Left renal cortex interstitium (tissue), 4 donors: Measurements from ENCODE around the gene DENND6B. TPM values are rescaled to one million over a fixed set of nuclear protein-coding genes. Genes with fewer than 3 reads are reported as not detected.

Source experiments
- DNase-seq, 4 donors: peaks; one replicate each; pipeline ENCODE4 v3.0.0-alpha.2; 2013; ENCODE audit warnings: low read depth in 4 of 4, low spot score in 2 of 4, missing footprints in 1 of 4
- polyA plus RNA-seq, 4 donors: library from polyadenylated mRNA; unstranded; fragments of 120-200 nt; gene quantifications; one replicate each; pipeline ENCODE4 v1.2.1, GENCODE V29; 2013; ENCODE audit not compliant: insufficient read length in 4 of 4

DENND6B gene
- polyA plus RNA-seq, 4 donors, result 10.1 to 19.9 (median 16.0) TPM

- DNase-seq, result no peak
These were observed 21.4 kb downstream of the DENND6B start for GRCh38 chr22:50305393-50305922.

DNA sequence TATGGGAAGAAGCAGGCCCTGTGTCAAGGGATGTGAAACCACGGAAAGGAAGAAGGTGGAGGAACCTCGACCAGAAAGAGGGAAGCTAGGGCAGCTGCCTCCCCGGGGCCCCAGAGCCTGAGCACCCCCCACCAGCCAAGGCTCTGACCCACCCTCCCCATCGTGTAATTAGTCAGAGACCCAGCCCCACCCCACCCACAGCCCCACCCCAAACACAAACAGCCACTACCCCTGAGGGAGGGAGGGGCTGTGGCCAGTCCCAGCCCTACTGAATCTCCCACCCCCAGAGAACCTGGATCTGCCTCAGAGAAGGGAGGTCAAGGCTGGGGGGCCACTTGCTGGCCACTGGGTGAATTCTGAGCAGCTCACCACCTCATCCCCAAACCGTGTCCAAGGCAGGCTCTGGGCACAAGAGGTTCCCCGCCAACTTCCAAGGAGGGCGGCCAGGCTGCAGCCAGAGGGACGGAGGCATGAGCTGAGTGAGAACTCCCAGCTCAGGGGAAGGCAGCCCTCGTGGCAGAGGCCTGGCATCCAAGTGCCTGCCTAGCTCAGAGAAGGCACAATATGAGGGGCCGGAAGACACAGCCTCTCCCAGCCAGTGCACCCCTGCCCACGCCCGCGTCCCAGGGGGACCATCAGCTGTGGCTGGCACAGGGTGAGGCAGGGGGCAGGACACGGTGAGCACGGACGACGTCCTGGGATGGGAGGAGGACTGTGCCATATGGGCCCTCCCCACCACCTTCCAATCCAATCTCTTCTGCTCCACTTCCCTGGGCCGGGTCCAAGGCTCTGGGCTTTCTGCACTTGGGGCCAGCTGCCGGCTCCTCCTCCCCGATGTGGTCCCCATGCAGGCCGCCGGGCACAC lies 22.1 kb downstream of the DENND6B start:
- no peak for DNase-seq

DNA sequence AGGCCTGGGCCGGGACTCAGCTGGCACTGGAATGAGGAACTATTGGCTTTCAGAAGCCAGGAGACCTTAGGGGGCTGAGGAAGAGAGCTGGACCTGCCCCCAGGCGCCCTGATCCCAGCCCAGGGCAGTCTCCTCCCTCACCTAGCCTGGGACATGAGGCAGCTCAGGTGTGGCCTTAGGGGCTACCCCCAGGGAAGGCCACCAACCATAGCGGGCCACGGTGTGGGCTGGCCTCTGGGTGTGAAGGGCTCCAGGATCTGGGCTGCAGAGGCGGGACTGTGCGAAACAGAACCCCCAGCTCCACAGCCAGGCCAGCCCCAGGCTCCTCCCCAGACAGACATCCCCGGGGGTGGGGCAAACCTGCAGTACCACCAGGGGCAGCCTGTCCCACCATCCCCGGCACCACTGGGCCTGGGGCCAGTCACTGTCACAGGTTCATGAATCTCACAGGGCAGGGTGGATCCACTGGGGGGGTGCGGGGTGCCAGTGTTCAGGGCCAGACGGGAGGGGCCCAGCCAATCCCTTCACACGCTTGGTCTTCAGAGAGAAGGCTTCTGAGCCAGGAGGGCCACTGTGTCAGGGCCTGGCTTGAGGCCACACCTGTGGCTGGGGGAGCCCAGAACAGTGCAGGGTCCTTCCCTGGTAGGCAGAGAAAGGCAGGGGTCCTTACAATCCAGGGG lies 22.8 kb downstream of the DENND6B start:
- DNase-seq, result no peak

DNA sequence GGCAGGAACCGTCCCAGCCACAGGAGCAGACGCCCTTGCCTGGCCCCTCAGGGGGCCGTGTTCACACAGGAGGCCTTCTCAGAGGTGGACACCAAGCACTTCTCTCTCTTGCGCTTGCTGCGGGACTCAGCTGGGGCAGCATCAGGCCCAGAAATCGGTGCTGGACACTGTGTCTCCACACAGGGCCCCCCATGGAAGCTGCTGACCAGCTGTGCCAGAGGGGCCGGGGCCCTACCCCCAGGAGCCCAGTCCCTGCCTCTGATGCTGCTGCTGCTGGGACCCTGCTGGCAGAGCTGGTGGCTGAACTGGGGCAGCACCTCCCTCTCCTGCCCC lies 23.3 kb downstream of the DENND6B start:
- no peak for DNase-seq

DNA sequence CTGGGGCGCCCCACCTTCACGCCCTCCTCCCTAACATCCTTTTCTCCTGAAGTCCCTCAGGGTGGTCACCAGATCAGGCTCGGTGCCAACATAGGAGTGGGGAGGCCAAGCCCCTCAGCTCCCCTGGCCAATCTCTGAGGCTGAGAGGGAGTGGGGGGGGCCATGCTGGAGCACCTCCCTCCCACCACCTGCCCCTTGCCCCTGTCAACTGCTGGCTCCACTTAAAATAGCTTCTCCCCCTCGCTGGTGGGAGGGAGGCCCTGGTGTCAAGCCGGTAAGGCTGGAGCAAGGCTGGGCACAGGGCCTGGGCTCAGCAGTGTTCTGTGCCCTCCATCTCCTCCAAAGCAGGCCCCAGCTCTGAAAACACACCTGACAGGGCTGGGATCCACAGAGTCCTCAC lies 24.2 kb downstream of the DENND6B start:
- no peak for DNase-seq

DNA sequence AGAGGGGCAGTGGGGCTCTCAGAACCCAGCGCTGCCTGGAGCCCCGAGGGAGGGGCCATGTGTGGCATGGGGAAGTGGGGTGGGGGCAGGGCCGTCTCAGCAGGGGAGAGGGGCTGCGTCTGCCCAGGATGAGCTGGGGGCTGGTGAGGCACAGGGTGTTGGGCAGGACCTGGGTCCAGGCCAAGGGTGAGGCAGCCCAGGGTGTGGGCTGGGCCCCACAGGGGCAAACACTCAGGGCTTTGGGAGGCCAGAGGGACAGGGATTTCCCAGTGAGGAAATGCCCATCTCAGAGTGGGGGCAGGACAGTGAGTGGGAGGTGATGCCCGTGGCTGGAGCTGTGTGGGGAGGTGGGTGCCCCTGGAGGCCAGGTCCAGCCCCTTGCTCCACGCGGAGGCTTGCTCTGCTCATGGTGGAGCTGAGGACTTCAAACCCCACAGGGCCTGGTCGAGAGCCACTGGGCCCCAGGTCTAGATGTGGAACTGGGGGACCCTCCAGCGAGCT lies 24.7 kb downstream of the DENND6B start:
- DNase-seq, result no peak

GRCh38 chr22:50301581-50301991 lies 25.2 kb downstream of the DENND6B start:
- DNase-seq, result no peak

DNA sequence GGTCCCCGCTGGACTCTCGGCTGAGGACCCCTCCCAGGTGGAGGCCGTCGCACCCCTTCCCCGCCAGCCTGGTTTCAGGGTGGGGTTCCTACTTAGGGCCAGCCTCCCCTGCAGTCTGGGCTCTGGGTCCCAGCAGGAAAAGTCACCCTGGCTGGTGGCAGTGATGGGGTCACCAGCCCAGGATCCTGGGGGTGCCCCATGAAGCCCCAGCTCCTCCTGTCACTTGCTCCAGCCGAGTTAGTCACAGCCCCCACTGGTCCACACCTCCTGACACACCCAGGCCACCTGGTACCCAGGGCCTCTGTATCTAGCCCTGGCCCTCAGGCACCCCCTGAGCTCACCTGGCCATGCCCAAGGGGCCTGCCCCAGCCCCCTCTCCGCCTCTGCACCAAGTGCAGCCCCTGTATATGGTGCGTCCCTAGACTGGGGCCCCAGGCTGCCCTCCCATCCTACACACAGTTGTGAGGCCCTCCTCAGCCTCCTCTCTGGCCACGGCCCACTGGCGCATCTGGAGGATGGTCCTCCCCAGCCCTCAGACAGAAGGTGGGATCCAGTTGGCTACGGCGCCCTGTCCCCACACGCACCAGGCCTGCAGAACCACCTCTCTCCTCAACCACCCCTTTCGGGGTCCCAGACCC lies 26.1 kb downstream of the DENND6B start:
- DNase-seq, result no peak

GRCh38 chr22:50299785-50300619 lies 26.8 kb downstream of the DENND6B start:
- no peak for DNase-seq

DNA sequence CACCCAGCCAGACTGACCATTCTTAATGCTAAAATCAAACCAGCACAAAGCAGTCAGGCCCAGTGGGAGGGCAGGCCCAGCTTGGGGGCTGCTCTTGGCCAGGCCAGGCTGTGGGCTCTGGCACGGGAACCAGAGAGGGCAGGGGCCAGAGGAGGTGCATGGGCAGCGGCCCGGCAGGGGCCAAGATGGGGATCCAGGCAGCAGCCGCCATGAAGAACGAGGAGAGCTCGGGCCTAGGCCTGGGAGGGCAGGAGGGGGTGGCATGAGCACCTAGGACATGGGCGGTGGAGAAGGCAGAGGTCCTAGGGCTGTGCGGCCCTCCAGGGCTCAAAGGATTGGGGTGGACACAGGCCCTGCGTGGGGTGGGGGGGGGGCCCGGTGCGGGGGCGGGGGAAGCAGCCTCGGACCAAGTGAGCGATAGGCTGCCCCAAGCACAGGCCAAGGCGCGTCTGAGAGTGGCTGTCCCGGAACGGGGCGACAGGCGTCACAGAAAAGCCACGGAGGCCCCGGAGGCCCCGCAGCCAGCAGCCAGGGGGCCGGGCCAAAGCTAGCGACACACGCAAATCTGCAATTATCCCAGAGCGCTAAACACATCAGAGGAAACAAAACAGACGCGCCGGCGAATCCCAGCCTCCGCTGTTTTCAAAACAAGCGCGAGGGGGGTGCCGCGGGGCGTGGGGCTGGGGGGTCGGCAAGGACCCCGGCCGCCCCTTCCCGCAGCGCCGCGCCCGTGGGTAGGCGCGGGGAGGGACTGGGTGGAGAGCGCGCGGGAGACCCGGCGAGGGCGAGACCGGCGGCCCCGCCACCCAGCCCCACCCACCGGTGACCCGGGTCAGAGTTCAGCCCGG lies 27.7 kb downstream of the DENND6B start:
- DNase-seq, result no peak

- DNase-seq, result no peak
These were observed 28.6 kb downstream of the DENND6B start for GRCh38 chr22:50298266-50298637.

- DNase-seq, result no peak
These were observed 29.1 kb downstream of the DENND6B start for GRCh38 chr22:50297510-50298265.

DNA sequence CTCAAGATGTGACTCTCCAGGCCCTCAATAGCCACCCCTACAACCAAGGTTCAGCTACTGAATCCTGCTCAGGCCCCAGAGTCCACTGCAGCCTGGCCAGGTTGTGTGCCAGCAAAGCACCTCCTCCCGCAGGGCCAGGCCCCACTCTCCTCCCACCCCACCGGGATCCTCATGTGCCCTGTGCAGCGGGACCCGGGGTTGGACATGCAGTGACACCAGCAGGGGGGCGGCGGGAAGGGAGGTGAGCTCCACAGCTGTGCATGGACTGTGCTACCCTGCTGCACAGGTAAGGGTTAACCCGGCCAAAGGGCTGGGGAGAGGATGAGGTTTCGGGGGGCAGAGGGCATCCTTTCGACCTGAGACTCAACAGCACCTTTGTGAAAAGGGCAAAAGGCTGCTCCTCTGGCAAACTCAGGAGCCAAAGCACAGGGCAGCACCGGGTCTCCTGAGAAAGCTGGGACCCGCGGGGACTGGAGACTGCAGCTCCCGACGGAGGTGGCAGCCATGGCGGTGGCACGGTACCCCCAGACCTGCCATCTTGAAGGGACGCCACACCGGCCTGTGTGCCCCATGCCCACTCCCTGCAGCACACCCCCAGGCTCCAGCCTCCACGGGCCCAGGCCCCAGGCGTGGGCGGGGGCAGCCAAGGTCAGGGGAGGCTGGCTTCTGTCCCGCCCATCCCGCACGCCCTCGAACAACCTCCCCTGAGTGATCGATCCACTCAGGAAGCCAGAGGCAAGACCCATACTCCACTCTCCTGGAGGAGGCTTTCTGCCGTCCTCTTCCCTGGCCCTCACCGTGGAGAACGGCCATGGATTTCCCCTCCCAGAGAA lies 29.9 kb downstream of the DENND6B start:
- no peak for DNase-seq

DNA sequence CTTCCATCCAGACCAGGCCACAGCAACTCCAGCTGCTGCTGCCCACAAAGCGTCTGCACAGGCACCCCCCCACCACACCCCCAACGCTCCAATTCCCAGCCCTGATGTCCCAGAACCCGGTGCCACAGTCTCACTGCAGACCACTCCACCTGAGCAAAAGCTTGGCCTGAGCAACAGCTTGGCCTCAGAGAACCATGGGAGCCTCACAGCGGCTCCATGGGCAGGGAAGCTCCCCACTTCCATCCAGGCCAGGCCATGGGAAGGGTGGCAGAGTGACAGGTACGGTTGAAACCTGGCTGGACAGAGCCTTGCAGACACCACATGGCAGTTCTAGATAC lies 32.5 kb downstream of the DENND6B start:
- no peak for DNase-seq

DNA sequence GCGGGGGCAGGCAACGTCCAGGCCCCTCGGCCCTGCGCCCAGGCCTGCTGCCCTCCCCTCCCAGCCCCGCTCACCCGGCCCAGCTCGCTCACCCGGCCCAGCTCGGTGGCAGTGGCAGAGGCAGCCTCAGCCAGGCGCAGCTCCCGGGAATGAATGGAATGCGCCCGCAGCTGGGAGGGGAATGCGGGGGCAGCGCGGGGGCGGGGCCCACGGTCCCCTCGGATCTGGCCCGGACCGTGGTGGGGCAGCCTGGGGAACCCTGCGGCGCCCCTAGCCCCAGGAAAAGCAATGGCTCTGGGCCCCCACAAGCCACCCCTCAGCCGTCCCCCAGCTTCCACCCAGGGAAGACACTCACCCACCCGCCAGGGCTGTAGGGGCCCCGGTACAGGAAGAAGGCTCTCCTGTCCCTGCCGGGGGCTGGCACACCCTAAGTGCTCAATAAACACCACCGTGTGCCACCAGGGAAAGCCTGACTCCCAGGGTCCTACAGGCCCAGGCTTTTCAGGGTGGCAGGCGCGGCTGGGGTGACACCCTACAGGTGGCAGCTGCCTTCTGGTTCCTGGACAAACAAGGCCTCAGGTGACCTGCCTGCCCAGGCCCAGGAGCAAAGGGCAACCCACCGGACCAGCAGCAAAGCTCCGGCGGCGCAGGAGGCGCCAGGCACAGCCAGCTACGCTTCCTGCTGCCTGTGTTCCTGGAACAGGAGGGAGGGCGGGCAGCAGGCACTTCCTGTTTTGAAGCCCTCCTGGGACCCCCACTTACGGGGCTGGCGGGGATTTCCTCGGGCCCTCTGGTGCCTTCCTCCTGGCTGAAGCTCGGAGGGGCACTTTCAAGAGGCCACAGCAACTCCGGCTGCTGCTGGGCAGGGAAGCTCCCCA lies 33.1 kb downstream of the DENND6B start:
- DNase-seq, result peak in 1 of 4 donors; percentile 66

GRCh38 chr22:50292643-50293440 lies 34.0 kb downstream of the DENND6B start:
- DNase-seq, result no peak
